Measurements from ENCODE around the gene TOMM6.
A peak's percentile ranks its signal among the peaks of the same experiment; 100 is the strongest.
"Not testable (repeated sequence)": the region's sequence is repeated elsewhere in the genome, so short reads cannot be mapped to it uniquely, and the experiment has no call there.

The TOMM6 gene

DNA sequence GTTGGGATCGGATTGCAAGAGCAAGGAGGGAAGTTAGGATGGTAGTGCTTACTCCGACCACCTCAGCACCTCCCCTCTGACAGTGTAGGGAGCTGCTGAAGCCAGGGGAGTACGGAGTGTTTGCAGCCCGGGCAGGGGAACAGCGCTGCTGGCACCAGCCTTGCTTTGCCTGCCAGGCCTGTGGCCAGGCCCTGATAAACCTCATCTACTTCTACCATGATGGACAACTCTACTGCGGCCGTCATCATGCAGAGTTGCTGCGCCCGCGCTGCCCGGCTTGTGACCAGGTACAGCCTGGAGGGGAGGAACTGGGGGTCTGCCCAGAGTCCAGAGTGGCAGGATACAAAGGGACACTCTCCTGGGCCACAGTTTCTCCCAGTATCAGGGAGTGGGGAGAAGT is 2.2 kb upstream of the TOMM6 start:
- DNase-seq (ENCODE audit: low read depth in 1 of 2, low spot score in 1 of 2) = no peak

DNA sequence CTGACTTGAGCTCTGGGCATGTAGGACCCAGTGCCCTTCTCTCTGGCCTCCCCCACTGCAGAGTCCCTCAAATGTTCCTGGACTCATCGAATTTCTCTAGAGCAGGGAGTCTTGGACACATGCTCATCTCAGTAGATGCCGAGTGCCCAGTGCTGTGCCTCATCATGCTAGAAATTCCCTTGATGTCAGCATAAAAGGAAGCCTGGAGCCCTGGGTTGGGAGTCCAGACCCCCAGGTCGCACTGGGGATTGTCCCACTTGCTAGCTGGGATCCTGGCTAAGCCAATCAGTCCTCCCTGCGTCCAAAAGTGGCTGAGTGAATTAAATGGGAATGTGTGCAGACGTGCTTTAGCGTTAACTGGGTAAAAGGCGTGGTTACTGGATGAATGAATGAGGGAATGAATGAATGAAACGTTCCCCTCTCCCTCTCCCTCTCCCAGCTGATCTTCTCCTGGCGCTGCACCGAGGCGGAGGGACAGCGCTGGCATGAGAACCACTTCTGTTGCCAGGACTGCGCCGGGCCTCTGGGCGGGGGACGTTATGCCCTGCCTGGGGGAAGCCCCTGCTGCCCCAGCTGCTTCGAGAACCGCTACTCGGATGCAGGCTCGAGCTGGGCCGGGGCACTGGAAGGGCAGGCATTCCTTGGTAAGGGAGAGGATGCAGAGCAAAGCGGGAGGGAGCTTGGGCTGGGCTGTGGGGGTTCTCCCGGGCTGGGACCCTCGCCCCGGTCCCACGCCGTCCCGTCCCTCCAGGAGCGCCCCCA is 1.6 kb upstream of the TOMM6 start:
- DNase-seq (ENCODE audit: low read depth in 1 of 2, low spot score in 1 of 2) = no peak

DNA sequence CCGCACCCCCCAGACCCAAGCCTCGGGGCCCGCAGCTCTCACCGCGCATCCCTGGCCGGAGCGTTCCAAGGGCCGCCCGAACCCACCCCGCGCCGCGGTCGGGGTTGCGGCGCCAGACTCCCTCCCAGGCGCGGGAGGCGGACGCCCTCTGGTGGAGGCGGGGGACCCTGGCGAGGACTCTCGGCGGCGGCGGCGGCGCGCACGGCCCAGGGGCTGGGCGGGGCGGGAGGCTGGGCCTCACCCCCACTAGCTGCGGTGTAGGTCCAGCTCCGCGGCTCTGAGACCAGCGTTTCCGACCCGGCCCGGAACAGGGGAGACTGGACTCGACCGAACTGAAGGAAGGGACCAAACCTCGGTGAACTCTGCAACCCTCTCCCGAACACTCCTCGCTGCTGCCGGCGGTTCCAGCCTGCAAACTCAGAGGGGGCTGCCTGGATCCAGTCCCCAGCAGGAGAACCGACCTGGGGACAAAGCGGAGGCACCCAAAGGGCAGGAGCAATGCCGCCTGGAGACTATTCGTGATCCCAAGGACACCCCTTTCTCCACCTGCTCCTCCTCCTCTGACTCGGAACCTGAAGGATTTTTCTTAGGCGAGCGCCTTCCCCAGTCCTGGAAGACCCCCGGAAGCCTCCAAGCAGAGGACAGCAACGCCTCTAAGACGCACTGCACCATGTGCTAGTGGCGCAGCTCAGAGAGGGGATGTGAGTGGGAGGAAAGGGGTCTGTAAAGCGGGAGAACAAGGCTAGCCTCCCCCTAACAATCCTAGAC is 859 bp upstream of the TOMM6 start:
- DNase-seq (ENCODE audit: low read depth in 1 of 2, low spot score in 1 of 2) = peak; percentile 82

DNA sequence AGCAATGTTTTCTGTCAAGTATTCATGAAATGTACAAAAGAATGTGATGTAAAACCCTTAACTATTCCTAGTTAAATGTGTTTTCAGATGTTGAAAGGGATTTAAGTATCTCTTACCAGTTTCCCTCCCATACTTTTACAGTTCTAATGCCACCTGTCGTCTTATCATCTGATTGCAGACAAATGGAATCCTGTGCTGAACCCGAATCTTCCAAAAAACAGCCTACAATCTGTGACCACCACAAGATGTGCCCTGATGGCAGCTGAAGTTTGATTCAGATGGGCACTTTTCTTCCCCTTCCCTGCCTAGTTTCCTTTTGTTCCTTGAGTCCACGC is 1.9 kb downstream of the TOMM6 start:
- no peak for DNase-seq (ENCODE audit: low read depth in 1 of 2, low spot score in 1 of 2)

DNA sequence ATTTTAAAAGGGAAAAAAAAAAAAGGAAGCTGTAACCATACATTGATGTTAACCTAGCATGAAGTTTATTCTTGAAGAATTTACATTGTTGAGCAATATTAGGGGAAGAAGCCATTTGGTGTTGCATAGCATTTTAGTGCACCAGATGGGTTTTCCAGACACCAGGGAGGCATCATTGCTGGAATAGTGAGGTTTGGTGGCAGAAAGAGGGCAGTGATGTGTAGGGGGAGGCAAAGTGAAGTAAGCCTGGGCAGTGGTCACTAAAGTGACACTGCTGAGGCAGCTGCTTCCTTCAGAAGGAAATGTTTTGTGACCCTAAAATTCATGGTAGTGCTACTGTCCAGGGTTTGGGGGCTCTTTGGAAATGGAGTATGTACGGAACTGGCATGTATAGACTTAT is 2.6 kb downstream of the TOMM6 start:
- DNase-seq (ENCODE audit: low read depth in 1 of 2, low spot score in 1 of 2) = no peak

DNA sequence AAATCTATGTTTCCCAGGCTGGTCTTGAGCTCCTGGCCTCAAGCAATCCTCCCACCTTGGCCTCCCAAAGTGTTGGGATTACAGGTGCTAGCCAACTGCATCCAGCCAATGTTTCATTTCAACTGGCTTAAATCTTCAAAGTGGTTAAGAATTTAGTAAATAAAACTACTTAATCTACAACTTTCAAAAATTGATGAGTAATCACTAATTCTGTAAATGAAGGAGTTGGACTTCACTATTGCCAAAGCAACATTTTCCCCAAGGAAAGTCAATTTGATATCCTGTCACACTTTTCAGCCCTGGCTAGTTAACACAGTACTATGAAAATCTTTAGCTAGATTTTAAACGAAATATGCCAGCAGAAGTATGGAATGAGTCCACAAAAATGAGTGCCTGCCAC is 3.8 kb downstream of the TOMM6 start:
- DNase-seq (ENCODE audit: low read depth in 1 of 2, low spot score in 1 of 2) = no peak

DNA sequence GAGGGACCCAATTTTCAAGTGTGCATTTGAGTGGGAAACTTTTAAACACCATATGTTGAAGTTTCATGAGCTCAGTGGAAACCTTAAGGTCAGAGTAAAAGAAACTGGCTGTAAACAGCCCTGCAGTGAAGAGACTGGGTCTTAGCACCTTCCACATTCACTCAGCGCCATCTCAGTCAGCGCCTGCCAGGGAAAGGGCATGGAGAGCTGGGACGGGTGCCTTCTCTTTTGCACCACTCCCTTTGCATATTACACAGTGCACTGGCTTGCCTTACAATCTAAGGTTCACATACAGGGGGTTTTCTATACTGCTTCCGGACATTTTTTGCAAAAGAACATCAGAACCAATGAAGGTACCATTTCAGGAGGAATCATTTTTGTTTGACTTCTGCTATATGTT is 4.5 kb downstream of the TOMM6 start:
- DNase-seq (ENCODE audit: low read depth in 1 of 2, low spot score in 1 of 2) = no peak

DNA sequence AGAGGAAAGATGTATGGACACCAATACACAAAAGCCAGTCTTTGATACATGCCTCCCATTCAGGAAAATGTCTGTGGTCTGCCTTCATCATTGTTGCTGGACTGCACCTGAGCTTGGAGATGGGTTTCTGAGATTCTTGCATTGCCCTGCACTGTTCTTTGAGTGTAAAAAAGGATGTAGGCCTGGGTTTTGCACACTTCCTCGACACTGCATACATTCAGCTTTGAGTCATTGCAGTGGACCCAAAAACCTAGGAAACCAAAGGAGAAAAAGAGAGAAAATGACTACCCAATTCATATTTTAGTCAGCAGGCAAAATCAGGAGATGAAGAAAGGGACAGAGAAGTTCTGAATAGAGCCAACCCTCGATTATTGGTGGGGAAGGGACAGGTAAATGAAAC is 9.0 kb downstream of the TOMM6 start:
- DNase-seq (ENCODE audit: low read depth in 1 of 2, low spot score in 1 of 2) = no peak

DNA sequence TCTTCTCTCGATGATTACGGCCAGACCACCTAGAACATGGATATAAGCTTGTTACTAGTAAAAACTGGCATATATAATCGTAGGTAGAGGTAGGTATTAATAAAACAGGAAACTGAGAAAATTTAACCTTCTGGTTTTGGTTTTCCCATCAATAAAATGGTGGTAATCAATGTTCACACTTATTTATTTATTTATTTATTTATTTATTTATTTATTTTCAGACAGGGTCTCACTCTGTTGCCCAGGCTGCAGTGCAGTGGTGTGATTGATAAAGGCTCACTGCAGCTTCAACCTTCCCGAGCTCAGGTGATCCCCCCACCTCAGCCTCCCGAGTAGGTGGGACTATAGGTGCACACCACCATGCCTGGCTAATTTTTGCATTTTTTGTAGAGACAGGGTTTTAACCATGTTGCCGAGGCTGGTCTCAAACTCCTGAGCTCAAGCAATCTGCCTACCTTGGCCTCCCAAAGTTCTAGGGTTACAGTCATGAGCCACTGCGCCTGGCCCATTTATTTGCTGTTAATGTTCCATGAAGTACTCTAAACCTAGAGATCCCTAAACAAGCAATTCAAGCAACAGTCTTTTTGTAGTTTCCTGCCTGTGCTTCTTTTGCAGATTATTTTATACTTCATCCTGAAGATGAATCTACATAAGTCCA is 11.5 kb downstream of the TOMM6 start:
- no peak for DNase-seq (ENCODE audit: low read depth in 1 of 2, low spot score in 1 of 2)

DNA sequence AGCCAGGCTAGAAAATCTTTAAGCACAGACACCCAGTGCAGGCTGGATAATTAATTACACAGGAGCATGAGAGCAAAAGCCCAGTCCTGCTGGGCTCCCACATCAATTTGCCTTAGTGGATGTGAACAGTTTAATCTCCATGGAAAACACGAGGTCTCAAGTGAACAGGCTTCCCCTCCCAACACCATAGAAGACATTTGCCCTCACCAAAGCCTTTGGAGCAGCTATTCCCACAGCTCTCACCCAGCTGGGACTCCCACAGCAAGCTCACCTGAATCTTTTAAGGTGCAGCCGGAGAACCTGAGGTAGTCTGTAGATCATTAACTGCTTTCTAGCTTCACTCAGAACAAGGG is 12.0 kb downstream of the TOMM6 start:
- no peak for DNase-seq (ENCODE audit: low read depth in 1 of 2, low spot score in 1 of 2)

DNA sequence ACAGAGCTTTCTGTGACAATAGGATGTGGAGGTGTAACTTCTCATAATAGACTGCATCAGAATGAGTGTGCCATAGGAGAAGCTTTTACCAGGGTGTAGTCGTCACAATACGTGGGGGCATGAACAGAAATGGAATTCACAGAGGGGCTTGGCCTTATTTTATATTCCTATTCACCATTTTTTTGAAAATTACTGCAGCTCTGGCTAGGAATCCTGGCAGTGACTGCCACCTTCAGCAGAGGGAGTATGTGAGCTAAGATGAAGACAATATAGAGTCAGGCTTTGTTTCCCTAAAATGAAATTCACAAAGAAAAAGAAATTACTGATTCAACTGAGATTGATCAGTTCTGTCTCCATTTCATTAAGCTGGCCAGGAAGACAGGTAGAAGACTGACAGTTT is 13.9 kb downstream of the TOMM6 start:
- no peak for DNase-seq (ENCODE audit: low read depth in 1 of 2, low spot score in 1 of 2)

DNA sequence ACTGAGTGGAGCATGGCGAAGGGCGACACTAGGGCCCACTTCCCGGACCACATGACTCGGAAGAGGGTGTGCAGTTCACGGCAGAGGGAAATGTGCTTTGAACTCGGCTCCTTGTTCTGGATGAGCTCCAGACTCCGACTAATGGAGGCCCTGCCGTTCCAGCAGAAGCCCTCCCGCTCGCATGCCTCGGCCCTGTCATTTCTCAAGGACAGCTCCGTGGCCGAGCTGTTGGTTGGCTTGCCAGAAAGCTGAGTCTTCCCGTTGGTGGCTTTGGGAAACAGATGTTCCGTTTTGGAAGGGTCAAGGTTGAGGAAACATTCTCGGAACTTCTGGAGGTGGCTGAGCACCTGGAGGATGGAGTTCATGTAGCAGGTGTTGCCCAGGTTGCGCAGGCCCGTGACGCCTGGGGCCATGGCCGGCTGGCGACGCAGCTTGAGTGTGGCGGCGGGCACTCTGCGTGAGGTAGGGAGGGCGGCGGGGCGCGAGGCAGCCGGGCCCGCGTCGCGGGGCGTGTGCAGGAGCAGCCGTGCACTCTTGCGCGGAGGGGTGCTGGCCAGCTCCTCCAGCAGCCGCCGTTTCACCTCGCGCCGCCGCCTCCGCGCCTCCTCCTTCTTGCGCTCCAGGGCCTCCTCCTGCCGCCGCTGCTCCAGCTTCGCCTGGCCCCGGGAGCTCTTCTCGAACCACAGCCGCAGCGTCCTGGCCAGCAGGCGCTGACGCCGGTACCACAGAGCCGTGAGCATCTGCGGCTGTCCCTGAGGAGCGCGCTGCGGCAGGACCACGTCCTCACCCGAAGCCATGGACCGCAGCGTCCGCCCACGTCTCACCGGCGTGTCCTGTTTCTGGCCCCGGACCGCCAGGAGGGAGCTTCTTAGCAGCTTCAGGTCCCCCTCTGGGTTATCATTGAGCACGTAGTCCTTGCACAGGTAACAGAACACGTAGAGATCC is 18.6 kb downstream of the TOMM6 start:
- no peak for DNase-seq (ENCODE audit: low read depth in 1 of 2, low spot score in 1 of 2)

DNA sequence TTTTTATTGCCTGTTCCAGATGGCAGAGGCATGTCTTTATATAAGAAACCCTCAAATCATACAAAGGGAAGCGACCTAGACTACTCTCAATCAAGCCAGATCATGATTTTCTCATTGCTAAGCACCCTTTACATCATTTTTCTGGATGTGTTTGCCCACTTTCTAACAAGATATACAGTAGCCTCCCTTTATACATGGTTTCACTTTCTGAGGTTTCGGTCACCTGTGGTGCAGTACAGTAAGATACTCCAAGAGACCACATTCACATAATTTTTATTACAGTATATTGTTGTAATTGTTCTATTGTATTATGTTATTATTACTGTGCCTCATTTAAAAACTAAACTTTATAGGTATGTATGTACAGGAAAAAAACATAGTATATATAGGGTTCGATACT is 23.6 kb downstream of the TOMM6 start:
- no peak for DNase-seq (ENCODE audit: low read depth in 1 of 2, low spot score in 1 of 2)

DNA sequence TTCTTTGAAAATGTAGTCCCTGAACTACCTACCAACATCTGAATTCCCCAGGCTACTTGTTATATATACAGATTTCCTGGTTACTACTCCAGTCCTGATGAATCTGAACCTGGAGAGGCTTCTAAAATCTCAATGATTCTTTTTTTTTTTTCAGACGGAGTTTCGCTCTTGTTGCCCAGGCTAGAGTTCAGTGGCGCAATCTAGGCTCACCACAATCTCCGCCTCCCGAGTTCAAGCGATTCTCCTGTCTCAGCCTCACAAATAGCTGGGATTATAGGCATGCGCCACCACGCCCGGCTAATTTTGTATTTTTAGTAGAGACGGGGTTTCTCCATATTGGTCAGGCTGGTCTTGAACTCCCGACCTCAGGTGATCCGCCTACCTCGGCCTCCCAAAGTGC is 24.5 kb downstream of the TOMM6 start:
- not testable (repeated sequence) for DNase-seq (ENCODE audit: low read depth in 1 of 2, low spot score in 1 of 2)

DNA sequence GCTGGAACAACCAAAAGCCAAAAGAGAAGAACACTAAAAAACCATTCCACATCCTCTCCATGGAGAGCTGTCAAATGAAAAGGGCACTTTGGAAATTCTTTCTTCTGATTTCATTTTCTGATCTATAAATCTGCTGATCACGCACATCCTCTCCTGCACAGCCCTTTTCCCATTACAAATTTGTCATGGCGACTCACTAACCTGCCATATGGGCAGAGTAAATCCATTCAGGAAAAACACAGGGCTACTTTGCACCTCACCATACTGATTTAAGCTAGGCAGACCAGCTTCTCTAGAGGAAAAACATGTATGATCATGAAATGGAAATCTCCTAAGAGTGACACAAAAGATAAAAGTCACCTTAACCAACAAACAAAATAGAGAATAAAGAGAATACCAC is 26.0 kb downstream of the TOMM6 start:
- no peak for DNase-seq (ENCODE audit: low read depth in 1 of 2, low spot score in 1 of 2)

DNA sequence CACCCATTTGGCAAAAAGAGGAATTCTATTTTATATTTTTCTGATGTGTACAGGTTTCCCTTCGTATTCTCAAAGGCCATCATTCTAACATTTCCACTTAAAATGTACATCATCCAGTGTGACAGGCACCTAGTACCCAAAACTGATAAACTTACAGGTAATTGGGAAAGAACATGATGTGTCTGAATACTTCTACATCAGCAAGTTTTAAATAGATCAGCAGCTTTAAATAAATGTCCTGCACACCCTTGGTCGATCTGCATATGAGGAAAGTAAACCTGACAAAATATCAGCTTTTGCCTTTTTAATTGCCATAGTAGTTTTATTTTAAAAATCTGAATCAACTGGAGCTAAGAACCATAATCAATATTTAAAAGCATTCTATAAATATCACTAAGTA is 26.5 kb downstream of the TOMM6 start:
- no peak for DNase-seq (ENCODE audit: low read depth in 1 of 2, low spot score in 1 of 2)

DNA sequence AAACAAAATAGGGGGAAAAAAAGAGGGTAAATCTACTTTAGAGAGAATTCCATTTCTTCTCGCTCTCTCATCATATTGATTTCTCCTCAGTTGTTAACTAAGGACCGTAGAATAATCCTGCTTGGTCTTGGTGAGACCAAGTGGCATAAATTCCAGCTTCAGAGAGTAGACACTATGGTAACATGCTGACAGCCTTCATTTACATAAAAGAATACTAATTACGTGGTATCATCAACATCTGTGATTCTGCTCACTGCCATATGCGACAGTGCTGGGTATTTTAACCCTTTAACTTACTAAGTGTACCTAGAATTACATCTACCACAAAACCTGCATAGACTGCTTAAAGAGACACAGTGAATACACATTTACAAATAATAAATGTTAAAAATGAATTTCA is 27.1 kb downstream of the TOMM6 start:
- no peak for DNase-seq (ENCODE audit: low read depth in 1 of 2, low spot score in 1 of 2)

DNA sequence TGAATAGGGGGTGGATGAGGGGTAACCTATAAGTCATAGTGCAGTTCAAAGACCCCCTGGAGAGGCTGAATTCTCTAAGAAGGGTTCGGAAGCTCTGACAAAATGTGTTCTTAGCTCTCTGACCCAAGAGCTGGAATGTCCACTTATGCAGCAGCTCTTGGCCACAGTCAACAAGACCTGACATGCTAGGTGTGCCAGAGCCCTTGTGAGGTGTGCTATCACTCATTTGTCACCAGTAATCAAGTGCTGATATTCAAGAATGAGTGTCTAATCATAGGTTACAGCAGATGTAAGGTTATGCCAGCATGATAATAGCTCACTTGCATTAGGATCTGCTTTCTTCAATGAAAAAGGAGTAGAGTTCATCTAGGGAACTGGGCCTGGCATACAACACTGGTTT is 28.1 kb downstream of the TOMM6 start:
- no peak for DNase-seq (ENCODE audit: low read depth in 1 of 2, low spot score in 1 of 2)

DNA sequence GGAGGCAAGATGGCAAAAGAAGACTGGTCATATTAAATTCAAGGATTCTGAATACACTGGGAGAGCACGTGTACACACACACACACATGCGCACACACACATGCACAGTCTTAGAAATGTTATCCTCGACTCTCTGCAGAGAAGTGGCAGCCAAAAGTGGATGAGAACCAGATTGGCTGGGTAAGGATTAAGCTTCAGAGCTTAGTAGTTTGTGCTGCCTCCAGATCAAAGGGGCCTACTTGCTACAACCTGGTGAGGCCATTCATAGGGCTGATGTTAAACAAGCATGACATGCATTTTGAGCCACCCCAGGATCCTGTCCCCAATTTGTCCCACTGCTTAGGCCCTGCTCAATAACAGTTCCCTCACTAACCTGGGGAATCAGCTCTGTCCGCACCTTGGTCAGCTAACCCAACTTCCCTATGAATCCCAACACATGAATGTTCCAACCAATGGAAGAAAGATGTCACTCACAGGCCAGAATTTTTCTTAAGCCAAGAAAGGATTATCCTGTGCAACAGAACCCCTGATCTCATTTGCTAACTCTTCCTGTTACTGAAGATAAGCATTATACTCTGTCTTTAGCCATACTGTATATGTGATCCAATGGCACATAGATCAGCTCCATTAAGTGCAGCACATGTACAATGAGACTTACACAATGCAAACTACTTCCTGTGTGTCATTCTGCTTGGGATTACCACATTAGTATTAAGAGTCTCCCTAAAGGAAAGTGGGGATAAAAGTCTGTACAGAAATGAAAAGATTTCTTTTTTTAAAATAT is 31.0 kb downstream of the TOMM6 start:
- DNase-seq (ENCODE audit: low read depth in 1 of 2, low spot score in 1 of 2) = no peak

DNA sequence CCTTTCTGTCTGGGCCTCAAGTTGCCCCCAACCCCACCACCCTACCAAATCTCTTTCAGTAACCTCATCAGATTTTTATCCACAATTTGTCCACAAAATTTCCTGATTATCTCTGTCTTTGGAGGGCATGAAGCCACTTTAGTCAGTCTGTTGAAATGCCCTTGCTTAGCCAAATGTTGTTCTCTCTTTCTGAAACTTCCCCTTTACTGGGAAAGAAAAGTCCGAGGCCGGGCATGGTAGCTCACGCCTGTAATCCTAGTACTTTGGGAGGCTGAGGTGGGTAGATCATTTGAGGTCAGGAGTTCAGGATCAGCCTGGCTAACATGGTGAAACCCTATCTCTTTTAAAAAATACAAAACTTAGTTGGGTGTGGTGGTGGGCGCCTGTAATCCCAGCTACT is 33.8 kb downstream of the TOMM6 start:
- DNase-seq (ENCODE audit: low read depth in 1 of 2, low spot score in 1 of 2) = no peak

DNA sequence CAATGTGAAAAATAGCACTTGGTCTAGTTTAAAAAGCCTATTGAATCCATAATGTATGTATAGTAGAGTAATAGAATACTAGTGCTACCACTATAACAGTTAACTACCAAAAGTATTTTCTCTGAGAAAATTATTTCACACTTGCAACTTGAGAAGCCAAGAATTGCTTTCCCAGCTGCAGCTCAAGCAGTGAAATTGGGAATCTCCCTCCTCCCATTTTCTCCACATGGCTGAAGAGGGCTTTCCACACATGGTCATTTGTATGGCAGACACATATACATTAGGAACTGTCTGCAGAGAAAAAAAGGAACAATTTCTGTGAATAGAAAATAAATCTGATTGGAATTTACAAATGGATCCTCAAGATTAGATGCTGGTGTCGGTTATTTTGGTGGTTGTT is 34.5 kb downstream of the TOMM6 start:
- no peak for DNase-seq (ENCODE audit: low read depth in 1 of 2, low spot score in 1 of 2)
